OCI-LY3 (cell line): Measurements from ENCODE around the gene PRADC1.

Source experiments
- EZH2phosphoT487 ChIP-seq: fragments of 200-600 bp; shearing (Covaris generic); IDR thresholded peaks from 2 replicates; pipeline ENCODE4 v1.6.1; 2018; ENCODE audit warnings: antibody characterized with exemption, mixed run types, low read depth
- TF ChIP-seq, protein P1 (sequence below): fragments of 200-600, 300-600 bp; sonication (generic); IDR thresholded peaks from 2 replicates; pipeline ENCODE4 v1.5.1; 2014; ENCODE audit warnings: antibody characterized with exemption, low read length, low read depth

GRCh38 chr2:73253901-73254300 lies 20.9 kb upstream of the PRADC1 start:
- TF ChIP-seq, protein P1, sequence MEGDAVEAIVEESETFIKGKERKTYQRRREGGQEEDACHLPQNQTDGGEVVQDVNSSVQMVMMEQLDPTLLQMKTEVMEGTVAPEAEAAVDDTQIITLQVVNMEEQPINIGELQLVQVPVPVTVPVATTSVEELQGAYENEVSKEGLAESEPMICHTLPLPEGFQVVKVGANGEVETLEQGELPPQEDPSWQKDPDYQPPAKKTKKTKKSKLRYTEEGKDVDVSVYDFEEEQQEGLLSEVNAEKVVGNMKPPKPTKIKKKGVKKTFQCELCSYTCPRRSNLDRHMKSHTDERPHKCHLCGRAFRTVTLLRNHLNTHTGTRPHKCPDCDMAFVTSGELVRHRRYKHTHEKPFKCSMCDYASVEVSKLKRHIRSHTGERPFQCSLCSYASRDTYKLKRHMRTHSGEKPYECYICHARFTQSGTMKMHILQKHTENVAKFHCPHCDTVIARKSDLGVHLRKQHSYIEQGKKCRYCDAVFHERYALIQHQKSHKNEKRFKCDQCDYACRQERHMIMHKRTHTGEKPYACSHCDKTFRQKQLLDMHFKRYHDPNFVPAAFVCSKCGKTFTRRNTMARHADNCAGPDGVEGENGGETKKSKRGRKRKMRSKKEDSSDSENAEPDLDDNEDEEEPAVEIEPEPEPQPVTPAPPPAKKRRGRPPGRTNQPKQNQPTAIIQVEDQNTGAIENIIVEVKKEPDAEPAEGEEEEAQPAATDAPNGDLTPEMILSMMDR: no peak
- TF ChIP-seq EZH2phosphoT487: no peak
